HCT116 (cell line): ENCODE results near the gene RNF34. TPM values are rescaled to one million over a fixed set of nuclear protein-coding genes. Genes with fewer than 3 reads are reported as not detected.

Experiments
- ATAC-seq: fragments of 200-7000 bp; cut with Tn5 transposase; 2 replicates; pipeline ENCODE4 v1.9.1; 2020; ENCODE audit warnings: mild to moderate bottlenecking, moderate library complexity
- BruUV-seq: library from RNA; stranded (reverse); fragments of 400-500 nt; replicated peaks from 2 replicates; lab custom pipeline; 2021; lab: Mats Ljungman, UMichigan
- CTCF ChIA-PET: fragments of 300-600 bp; sonication (Branson Sonifier 250); formaldehyde crosslinking; loops from one replicate; lab custom pipeline; 2021; ENCODE audit warnings: antibody characterized with exemption; lab: Charles Lee
- POLR2A ChIA-PET: fragments of 300-600, 350-600 bp; sonication (Branson Sonifier 250); formaldehyde crosslinking; loops from one replicate; lab custom pipeline; 2021; ENCODE audit warnings: antibody characterized with exemption; lab: Charles Lee
- RAD21 ChIA-PET, 2 experiments: fragments of 300-600 bp; sonication (Branson Sonifier 250); formaldehyde crosslinking; loops; one replicate each; lab custom pipeline; 2023; ENCODE audit warnings: low total read pairs in 2 of 2; ENCODE audit not compliant: uncharacterized antibody in 2 of 2, unreplicated experiment in 2 of 2, low non-redundant PET in 1 of 2; lab: Charles Lee
- DNase-seq: peaks from one replicate; pipeline ENCODE4 v3.0.0-alpha.2; 2010; ENCODE audit warnings: low read depth, low spot score
- H2AFZ ChIP-seq: fragments of 200-600 bp; shearing (Covaris generic), sonication (generic); 2 replicates; pipeline ENCODE4 v1.6.1; 2017; ENCODE audit warnings: low read depth, mixed run types, mixed read lengths, antibody characterized with exemption, low read length; ENCODE audit not compliant: poor library complexity, severe bottlenecking
- H3K27ac ChIP-seq: 2 replicates; pipeline ENCODE4 v1.5.1; 2012; ENCODE audit warnings: low read depth, low read length
- H3K27me3 ChIP-seq: fragments of 200-600 bp; sonication (generic); 2 replicates; pipeline ENCODE4 v1.6.1; 2016; ENCODE audit warnings: mixed run types, low read length, mixed read lengths; ENCODE audit not compliant: insufficient read depth
- H3K36me3 ChIP-seq, 2 experiments: fragments of 200-500 bp in 1 of 2; fragments of 200-600 bp in 1 of 2; sonication (Bioruptor generic) in 1 of 2; sonication (generic) in 1 of 2; 2 replicates each; pipeline versions ENCODE4 v1.5.1 to v1.6.1; 2014 to 2016; ENCODE audit warnings: low read length in 2 of 2, inconsistent platforms in 1 of 2, mixed read lengths in 1 of 2, mixed run types in 1 of 2; ENCODE audit not compliant: insufficient read depth in 2 of 2, control insufficient read depth in 1 of 2
- H3K4me1 ChIP-seq, 2 experiments: fragments of 200-600 bp in 1 of 2; sonication (generic) in 1 of 2; 2 replicates each; pipeline versions ENCODE4 v1.5.1 to v1.6.1; 2012 to 2017; ENCODE audit warnings: low read length in 2 of 2, inconsistent platforms in 1 of 2, mild to moderate bottlenecking in 1 of 2, mixed read lengths in 1 of 2, mixed run types in 1 of 2, moderate library complexity in 1 of 2; ENCODE audit not compliant: insufficient read depth in 2 of 2, control insufficient read depth in 1 of 2
- H3K4me2 ChIP-seq: fragments of 200-600 bp; sonication (generic); 2 replicates; pipeline ENCODE4 v1.6.1; 2017; ENCODE audit warnings: mixed run types, low read length, mixed read lengths
- H3K4me3 ChIP-seq, 2 experiments: fragments of 200-600 bp in 1 of 2; sonication (generic) in 1 of 2; replicated peaks in 1 of 2; 2 replicates each; pipeline ENCODE4 v1.5.1; 2011 to 2016; ENCODE audit warnings: low read length in 2 of 2, control low read depth in 1 of 2, low read depth in 1 of 2, mild to moderate bottlenecking in 1 of 2, mixed read lengths in 1 of 2, mixed run types in 1 of 2
- H3K79me2 ChIP-seq: fragments of 200-600 bp; sonication (generic); 2 replicates; pipeline ENCODE4 v1.6.1; 2017; ENCODE audit warnings: mild to moderate bottlenecking, mixed run types, low read length, moderate library complexity, mixed read lengths; ENCODE audit not compliant: insufficient read depth
- H3K9ac ChIP-seq: fragments of 200-600 bp; sonication (generic); 2 replicates; pipeline ENCODE4 v1.6.1; 2016; ENCODE audit warnings: low read length, mixed read lengths
- H3K9me2 ChIP-seq: fragments of 200-600 bp; sonication (generic), shearing (Covaris generic); 2 replicates; pipeline ENCODE4 v1.6.1; 2017; ENCODE audit warnings: mixed run types, mild to moderate bottlenecking, moderate library complexity; ENCODE audit not compliant: insufficient read depth
- H3K9me3 ChIP-seq, 2 experiments: fragments of 200-500 bp in 1 of 2; fragments of 200-600 bp in 1 of 2; sonication (Bioruptor generic) in 1 of 2; sonication (generic) in 1 of 2; 2 replicates each; pipeline ENCODE4 v1.6.1; 2014 to 2017; ENCODE audit warnings: low read length in 2 of 2, mixed read lengths in 2 of 2, inconsistent platforms in 1 of 2, low read depth in 1 of 2, mild to moderate bottlenecking in 1 of 2, mixed run types in 1 of 2, moderate library complexity in 1 of 2; ENCODE audit not compliant: control insufficient read depth in 1 of 2, insufficient read depth in 1 of 2
- H4K20me1 ChIP-seq: fragments of 200-600 bp; sonication (generic), shearing (Covaris generic); 2 replicates; pipeline ENCODE4 v1.6.1; 2017; ENCODE audit warnings: mixed run types, mild to moderate bottlenecking, moderate library complexity; ENCODE audit not compliant: insufficient read depth
- ATF3 ChIP-seq: IDR thresholded peaks from 2 replicates; pipeline ENCODE4 v1.6.1; 2012
- CTCF ChIP-seq, 3 experiments: fragments of 200-600 bp in 1 of 3; sonication (generic) in 1 of 3; IDR thresholded peaks in 2 of 3; conservative IDR thresholded peaks in 1 of 3; 2 replicates each; pipeline ENCODE4 v1.5.1; 2012 to 2017; ENCODE audit warnings: low read depth in 2 of 3, low read length in 2 of 3, antibody characterized with exemption in 1 of 3, borderline replicate concordance in 1 of 3, control low read depth in 1 of 3, mild to moderate bottlenecking in 1 of 3, mixed read lengths in 1 of 3, mixed run types in 1 of 3, moderate library complexity in 1 of 3; ENCODE audit not compliant: insufficient read depth in 1 of 3
- JUND ChIP-seq: IDR thresholded peaks from 2 replicates; pipeline ENCODE4 v1.6.1; 2012
- REST ChIP-seq: IDR thresholded peaks from 2 replicates; pipeline ENCODE4 v1.6.1; 2012; ENCODE audit warnings: low read depth
- SIN3A ChIP-seq: IDR thresholded peaks from 2 replicates; pipeline ENCODE4 v1.6.1; 2012; ENCODE audit warnings: low read depth
- SP1 ChIP-seq: IDR thresholded peaks from 2 replicates; pipeline ENCODE4 v1.6.1; 2012; ENCODE audit warnings: low read depth
- YY1 ChIP-seq: IDR thresholded peaks from 2 replicates; pipeline ENCODE4 v1.6.1; 2011; ENCODE audit warnings: low read length, low read depth, moderate library complexity, mild to moderate bottlenecking; ENCODE audit not compliant: insufficient replicate concordance; ENCODE audit errors: extremely low read depth
- ZBTB33 ChIP-seq: IDR thresholded peaks from 2 replicates; pipeline ENCODE4 v1.6.1; 2011; ENCODE audit warnings: mild to moderate bottlenecking, low read length, moderate library complexity; ENCODE audit not compliant: insufficient replicate concordance; ENCODE audit errors: extremely low read depth
- ZNF274 ChIP-seq: fragments of 200-500 bp; sonication (Bioruptor generic); IDR thresholded peaks from 2 replicates; pipeline ENCODE4 v1.6.1; 2014; ENCODE audit warnings: mild to moderate bottlenecking, low read depth, low read length, inconsistent platforms
- intact Hi-C: fragments of 100-400 bp; cut with micrococcal nuclease; formaldehyde crosslinking; loops from 2 replicates; pipeline ENCODE4 v1.10.0; 2022
- total RNA-seq: library from RNA; stranded (reverse); gene quantifications from one replicate; pipeline ENCODE4 v1.2.1, GENCODE V29; 2021; ENCODE audit not compliant: unreplicated experiment

The RNF34 gene
- total RNA-seq, 1 experiment from 2014 or later = 47.8 TPM

GRCh38 chr12:121467638-121468498 is 68.0 kb downstream of the RNF34 start:
- intact Hi-C loops = no loop called here
- Histone ChIP-seq H3K36me3 (no peaks in the 10 kb centered on the region), H3K79me2 (peaks cover 34% of the 10 kb centered on the region), H4K20me1 (no peaks in the 10 kb centered on the region; the same call in 1 of the 2 replicates), H3K9ac (peak overlapping the region; percentile 53), H3K4me2 (peak overlapping the region; percentile 80), H3K27ac (peak overlapping the region; percentile 50; the same call in 1 of the 2 replicates), H3K27me3 (no peaks in the 10 kb centered on the region), H3K9me3 (no peaks in the 10 kb centered on the region), H3K4me3 (peak overlapping the region; percentile 47 to 55), H3K4me1 (peaks cover 9 to 39% of the 10 kb centered on the region in 2 experiments; a peak in 3 of 4 replicates), H2AFZ (no peak overlapping the region), H3K9me2 (no peaks in the 10 kb centered on the region)
- RAD21 ChIA-PET = no interaction called here
- CTCF ChIA-PET = interaction anchor here (1.0 to 3.0 kb wide), 2 partner anchors 11 to 26 kb away, joined by 4 to 20 read pairs; no protein-coding TSS in a partner anchor
- BruUV-seq = no TSS peak
- POLR2A ChIA-PET = no interaction called here
- no peak for DNase-seq
- TF ChIP-seq SP1 (no peak), ATF3 (no peak), YY1 (no peak), ZNF274 (no peak), CTCF (IDR thresholded peaks at IDR 0.05 in 2 of 3, conservative IDR thresholded peaks at IDR 0.05 in 1 of 3; ENCODE audit: borderline replicate concordance in 1 of 3, insufficient read depth in 1 of 3, low read depth in 2 of 3, low read length in 2 of 3) (no peak), ZBTB33 (no peak), REST (no peak), JUND (no peak), SIN3A (no peak)
- TF ChIP-seq, all 23 proteins: peak for 0
- ATAC-seq = no peak
